Kidney epithelial cell (primary cell): ENCODE results near the gene ATP8A1. TPM values are rescaled to one million over a fixed set of nuclear protein-coding genes. Genes with fewer than 3 reads are reported as not detected.

ENCODE experiments used
- DNase-seq: peaks from one replicate; pipeline ENCODE4 v3.0.0-alpha.2; 2010; ENCODE audit warnings: low read depth
- H3K27me3 ChIP-seq: 2 replicates; pipeline ENCODE4 v1.6.0; 2011; ENCODE audit warnings: low read length; ENCODE audit not compliant: control insufficient read depth, insufficient read depth
- H3K36me3 ChIP-seq: 2 replicates; pipeline ENCODE4 v1.5.1; 2011; ENCODE audit warnings: low read length; ENCODE audit not compliant: control insufficient read depth, insufficient read depth
- H3K4me3 ChIP-seq: 2 replicates; pipeline ENCODE4 v1.5.1; 2011; ENCODE audit warnings: low read depth, mild to moderate bottlenecking, control low read depth, low read length
- total RNA-seq: library from RNA; depleted of rRNA; stranded (reverse); fragments of >200 nt; gene quantifications from 2 replicates; pipeline ENCODE4 v1.2.3, GENCODE V29; 2015
- TF ChIP-seq, protein P1 (sequence below): IDR thresholded peaks from 2 replicates; pipeline ENCODE4 v1.5.1; 2011; ENCODE audit warnings: mild to moderate bottlenecking, moderate library complexity, low read length, control low read depth, inconsistent platforms; ENCODE audit not compliant: insufficient read depth, poor library complexity, severe bottlenecking

Gene ATP8A1
- total RNA-seq, 1 donor from 2014 or later, result 3.3 TPM

DNA sequence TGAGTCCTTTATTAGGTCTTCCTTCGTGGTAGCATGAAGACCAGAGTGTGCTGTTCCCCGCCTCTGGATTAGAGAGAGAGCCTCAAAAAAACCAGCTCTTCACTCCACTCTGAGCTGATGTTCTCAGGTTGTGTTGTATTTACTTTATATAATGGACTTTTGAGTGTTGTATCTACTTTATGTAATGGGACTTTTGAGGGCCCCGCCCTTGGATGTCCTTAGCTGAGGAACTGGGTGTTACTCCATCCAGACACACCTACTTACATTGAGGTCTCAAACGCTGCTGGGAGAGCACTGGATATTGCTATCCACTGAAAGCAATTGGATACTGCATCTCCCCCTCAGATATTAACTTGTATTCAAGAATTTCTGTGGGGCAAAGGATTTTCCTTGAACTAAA lies 28.2 kb downstream of the ATP8A1 start:
- H3K27me3 ChIP-seq, result no peaks in the 10 kb centered on the region
- H3K4me3 ChIP-seq, result no peak overlapping the region
- H3K36me3 ChIP-seq, result no peaks in the 10 kb centered on the region
- TF ChIP-seq, protein P1, sequence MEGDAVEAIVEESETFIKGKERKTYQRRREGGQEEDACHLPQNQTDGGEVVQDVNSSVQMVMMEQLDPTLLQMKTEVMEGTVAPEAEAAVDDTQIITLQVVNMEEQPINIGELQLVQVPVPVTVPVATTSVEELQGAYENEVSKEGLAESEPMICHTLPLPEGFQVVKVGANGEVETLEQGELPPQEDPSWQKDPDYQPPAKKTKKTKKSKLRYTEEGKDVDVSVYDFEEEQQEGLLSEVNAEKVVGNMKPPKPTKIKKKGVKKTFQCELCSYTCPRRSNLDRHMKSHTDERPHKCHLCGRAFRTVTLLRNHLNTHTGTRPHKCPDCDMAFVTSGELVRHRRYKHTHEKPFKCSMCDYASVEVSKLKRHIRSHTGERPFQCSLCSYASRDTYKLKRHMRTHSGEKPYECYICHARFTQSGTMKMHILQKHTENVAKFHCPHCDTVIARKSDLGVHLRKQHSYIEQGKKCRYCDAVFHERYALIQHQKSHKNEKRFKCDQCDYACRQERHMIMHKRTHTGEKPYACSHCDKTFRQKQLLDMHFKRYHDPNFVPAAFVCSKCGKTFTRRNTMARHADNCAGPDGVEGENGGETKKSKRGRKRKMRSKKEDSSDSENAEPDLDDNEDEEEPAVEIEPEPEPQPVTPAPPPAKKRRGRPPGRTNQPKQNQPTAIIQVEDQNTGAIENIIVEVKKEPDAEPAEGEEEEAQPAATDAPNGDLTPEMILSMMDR, result no peak
- DNase-seq, result no peak

- no peaks in the 10 kb centered on the region for H3K27me3 ChIP-seq
- H3K36me3 ChIP-seq, result no peaks in the 10 kb centered on the region
- H3K4me3 ChIP-seq, result no peak overlapping the region
- TF ChIP-seq, protein P1, result no peak
- no peak for DNase-seq
These were observed 28.8 kb downstream of the ATP8A1 start for GRCh38 chr4:42627885-42628646.

- Histone ChIP-seq H3K27me3 (no peaks in the 10 kb centered on the region), H3K4me3 (no peak overlapping the region), H3K36me3 (no peaks in the 10 kb centered on the region)
- TF ChIP-seq, protein P1, result no peak
- DNase-seq, result no peak
These were observed 30.2 kb downstream of the ATP8A1 start for GRCh38 chr4:42626629-42627146.

GRCh38 chr4:42625329-42625728 lies 31.6 kb downstream of the ATP8A1 start:
- TF ChIP-seq, protein P1, result no peak
- Histone ChIP-seq H3K27me3 (no peaks in the 10 kb centered on the region), H3K36me3 (no peaks in the 10 kb centered on the region), H3K4me3 (no peak overlapping the region)
- DNase-seq, result no peak

DNA sequence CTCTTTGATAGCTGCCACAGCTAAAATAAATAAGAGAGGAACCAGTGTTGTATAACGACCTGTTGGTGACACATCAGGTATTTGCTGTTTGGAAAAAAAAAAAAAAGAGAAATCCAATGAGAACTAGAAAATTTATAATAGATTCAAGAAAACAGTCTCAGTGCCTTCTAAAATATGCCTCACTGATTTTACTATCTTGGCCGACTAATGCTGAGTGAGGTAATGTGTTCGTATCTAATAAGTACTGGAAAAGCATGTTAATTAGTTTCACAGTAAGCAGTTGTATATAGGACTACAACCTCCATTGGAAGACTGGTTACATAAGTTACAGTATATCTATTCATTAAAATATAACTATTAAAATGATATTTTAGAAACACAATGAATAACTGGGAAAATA lies 32.4 kb downstream of the ATP8A1 start:
- peak; percentile 4 for DNase-seq
- Histone ChIP-seq H3K36me3 (no peaks in the 10 kb centered on the region), H3K4me3 (no peak overlapping the region), H3K27me3 (no peaks in the 10 kb centered on the region)
- TF ChIP-seq, protein P1, result no peak

- Histone ChIP-seq H3K4me3 (no peak overlapping the region), H3K27me3 (no peaks in the 10 kb centered on the region), H3K36me3 (no peaks in the 10 kb centered on the region)
- DNase-seq, result no peak
- TF ChIP-seq, protein P1, result no peak
These were observed 38.9 kb downstream of the ATP8A1 start for GRCh38 chr4:42618023-42618422.
